ENCODE results near the gene ANO4. TPM values are rescaled to one million over a fixed set of nuclear protein-coding genes. Genes with fewer than 3 reads are reported as not detected.

The ANO4 gene
- total RNA-seq = not detected

DNA sequence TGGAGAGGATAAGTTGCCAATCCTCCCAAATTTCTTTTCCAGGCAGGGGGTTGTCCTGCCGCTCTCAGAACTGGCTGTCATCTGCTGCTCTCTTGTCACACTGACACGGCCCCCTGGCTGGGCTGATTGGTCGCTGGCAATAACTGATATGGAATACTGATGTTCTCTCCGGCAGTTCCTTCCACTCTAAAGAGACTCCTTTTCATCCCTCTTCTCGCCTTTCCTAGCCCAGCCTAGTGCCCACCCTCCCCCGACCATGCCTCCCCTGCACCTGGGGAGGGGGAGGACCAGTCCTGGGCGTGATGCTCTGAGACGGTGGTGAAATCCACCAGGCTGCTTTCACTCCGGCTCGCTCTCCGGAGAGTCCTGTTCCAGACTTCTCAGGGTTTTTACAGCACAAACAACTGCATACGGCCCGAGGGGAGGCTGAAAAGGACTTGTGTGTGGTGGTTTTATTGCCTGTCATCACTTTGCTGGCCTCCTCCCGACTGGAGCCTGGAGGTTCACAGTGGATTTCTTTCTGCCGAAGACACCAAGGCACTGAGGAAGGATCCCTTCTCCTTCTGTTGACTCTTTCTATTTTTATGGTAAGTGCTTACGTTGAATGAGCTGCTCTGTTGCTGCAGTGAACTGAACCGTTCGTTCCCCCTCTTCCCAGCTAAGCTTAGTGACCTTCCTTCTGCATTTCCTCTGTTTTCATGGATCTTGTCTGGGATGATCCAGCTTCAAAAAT is at the start of gene ANO4:
Gene ANO4 (plus strand): TSS at position 336 of the 733 bp plus-strand sequence. CDS start 107,010 bp downstream, outside the sequence.

Other genes with a start within 250 kb of the ANO4 start
- gene GAS2L3, start 221.1 kb upstream of the ANO4 start, total RNA-seq = 1 to 10 TPM; 4.1 to 5.0 TPM